ENCODE results near the gene IFNA7. TPM values are rescaled to one million over a fixed set of nuclear protein-coding genes. Genes with fewer than 3 reads are reported as not detected.

The IFNA7 gene
- total RNA-seq (2022; extraction: Qiagen RNA extraction), result not detected in 5 replicates

GRCh38 chr9:21202105-21202504 is at the start of gene IFNA7:
Gene IFNA7, minus strand, starts transcription at chr9:21202205. Its CDS starts 40 bp downstream, at chr9:21202165.

GRCh38 chr9:21239911-21240310 is 37.9 kb upstream of the IFNA7 start, which contains the start of gene IFNA14:
Gene IFNA14, minus strand, starts transcription at chr9:21240005. Its CDS starts 70 bp downstream, at chr9:21239935.

GRCh38 chr9:21228122-21228521 is 26.1 kb upstream of the IFNA7 start, which contains the start of gene IFNA17:
Gene IFNA17, minus strand, starts transcription at chr9:21228222. Its CDS starts 49 bp downstream, at chr9:21228173.

GRCh38 chr9:21217211-21217610 is 15.2 kb upstream of the IFNA7 start, which contains the start of gene IFNA16:
Gene IFNA16, minus strand, starts transcription at chr9:21217311. Its CDS starts 6 bp downstream, at chr9:21217305.

GRCh38 chr9:21207043-21207442 is 5.0 kb upstream of the IFNA7 start, which contains the start of gene IFNA10:
Gene IFNA10, minus strand, starts transcription at chr9:21207143. Its CDS starts 46 bp downstream, at chr9:21207097.

GRCh38 chr9:21187487-21187886 is 14.5 kb downstream of the IFNA7 start, which contains the start of gene IFNA4:
Gene IFNA4, minus strand, starts transcription at chr9:21187587. Its CDS starts 56 bp downstream, at chr9:21187531.

DNA sequence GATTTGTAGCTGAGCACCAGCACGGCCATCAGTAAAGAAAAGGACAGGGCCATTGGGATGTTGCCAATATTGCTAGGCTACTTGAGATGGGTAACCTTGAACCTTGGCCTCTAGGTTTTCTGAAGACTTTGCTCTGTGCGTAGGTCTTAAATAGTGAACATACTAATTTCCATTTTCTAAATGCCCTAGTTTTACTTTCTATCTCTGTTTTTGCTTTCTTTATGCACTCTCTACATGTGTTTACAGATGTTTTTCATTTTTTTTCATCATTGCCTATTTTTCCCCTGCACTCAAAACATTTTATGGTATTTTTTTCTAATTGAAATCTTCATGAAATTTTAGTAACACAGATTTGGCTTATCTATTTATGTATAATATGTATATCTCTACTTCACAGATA is 35.4 kb downstream of the IFNA7 start, which contains the start of gene IFNA21:
Gene IFNA21 (minus strand): TSS at position 101 of the 400 bp plus-strand sequence. CDS start 48 bp downstream, at position 53.

Other genes starting within 250 kb of the IFNA7 start
- 0.93 to 1.1 TPM (median 0.99 TPM) in 5 replicates for gene HACD4, start 170.6 kb downstream of the IFNA7 start, total RNA-seq (2022; extraction: Qiagen RNA extraction)
- not detected in 5 replicates for gene IFNB1, start 124.3 kb downstream of the IFNA7 start, total RNA-seq (2022; extraction: Qiagen RNA extraction)
- not detected in 5 replicates for gene IFNW1, start 60.4 kb downstream of the IFNA7 start, total RNA-seq (2022; extraction: Qiagen RNA extraction)
- not detected in 5 replicates for gene IFNA21, start 35.5 kb downstream of the IFNA7 start, total RNA-seq (2022; extraction: Qiagen RNA extraction)
- not detected in 5 replicates for gene IFNA4, start 14.6 kb downstream of the IFNA7 start, total RNA-seq (2022; extraction: Qiagen RNA extraction)
- gene IFNA10, start 4.9 kb upstream of the IFNA7 start, total RNA-seq (2022; extraction: Qiagen RNA extraction), result not detected in 5 replicates
- gene IFNA16, start 15.1 kb upstream of the IFNA7 start, total RNA-seq (2022; extraction: Qiagen RNA extraction), result not detected in 5 replicates
- gene IFNA17, start 26.0 kb upstream of the IFNA7 start, total RNA-seq (2022; extraction: Qiagen RNA extraction), result not detected in 5 replicates
- not detected in 5 replicates for gene IFNA14, start 37.8 kb upstream of the IFNA7 start, total RNA-seq (2022; extraction: Qiagen RNA extraction)
- not detected in 5 replicates for gene IFNA5, start 103.1 kb upstream of the IFNA7 start, total RNA-seq (2022; extraction: Qiagen RNA extraction)
- gene KLHL9, start 133.2 kb upstream of the IFNA7 start, total RNA-seq (2022; extraction: Qiagen RNA extraction), result 14.0 to 19.9 TPM (median 18.3 TPM) in 5 replicates
- not detected in 5 replicates for gene IFNA6, start 148.7 kb upstream of the IFNA7 start, total RNA-seq (2022; extraction: Qiagen RNA extraction)
- gene IFNA13, start 165.9 kb upstream of the IFNA7 start, total RNA-seq (2022; extraction: Qiagen RNA extraction), result not detected in 5 replicates
- gene IFNA2, start 183.2 kb upstream of the IFNA7 start, total RNA-seq (2022; extraction: Qiagen RNA extraction), result not detected in 5 replicates
- not detected in 5 replicates for gene IFNA8, start 206.9 kb upstream of the IFNA7 start, total RNA-seq (2022; extraction: Qiagen RNA extraction)
- not detected in 5 replicates for gene IFNA1, start 238.2 kb upstream of the IFNA7 start, total RNA-seq (2022; extraction: Qiagen RNA extraction)

All from A549 treated with Mapracorat at 1 μM for 4 hours (cell line).